H1 (cell line): ENCODE data around the gene ZNF320. TPM values are rescaled to one million over a fixed set of nuclear protein-coding genes. Genes with fewer than 3 reads are reported as not detected.
"Not testable (repeated sequence)": the region's sequence is repeated elsewhere in the genome, so short reads cannot be mapped to it uniquely, and the experiment has no call there.

Experiments
- CTCF ChIA-PET: fragments of 300-600 bp; sonication (Branson Sonifier 250); formaldehyde crosslinking; loops from one replicate; lab custom pipeline; 2021; ENCODE audit not compliant: partially characterized antibody; lab: Charles Lee
- POLR2A ChIA-PET: fragments of 300-600 bp; sonication (Branson Sonifier 250); formaldehyde crosslinking; loops from one replicate; lab custom pipeline; 2021; ENCODE audit warnings: inconsistent platforms; ENCODE audit not compliant: partially characterized antibody; lab: Charles Lee
- DNase-seq, 2 experiments: peaks; one replicate each; pipeline versions ENCODE4 v3.0.0 to v3.0.0-alpha.2; 2010 to 2022; ENCODE audit warnings: low spot score in 2 of 2, low read depth in 1 of 2, mixed read lengths in 1 of 2
- FAIRE-seq: peaks from 2 replicates; lab custom pipeline; 2011; peaks lifted over from hg19 to GRCh38; lab: Jason Lieb, UNC
- H2AFZ ChIP-seq: 2 replicates; pipeline ENCODE4 v1.8.1; 2012; ENCODE audit warnings: low read length, inconsistent platforms
- H2AK5ac ChIP-seq: 2 replicates; pipeline ENCODE4 v1.6.1; 2013; ENCODE audit warnings: low read depth, low read length
- H2BK120ac ChIP-seq: replicated peaks from 2 replicates; pipeline ENCODE3; 2013; ENCODE audit warnings: low read depth, low read length, inconsistent platforms
- H2BK12ac ChIP-seq: 2 replicates; pipeline ENCODE4 v1.6.1; 2013; ENCODE audit warnings: low read depth, low read length
- H2BK15ac ChIP-seq: 2 replicates; pipeline ENCODE4 v1.6.1; 2013; ENCODE audit warnings: low read length
- H2BK20ac ChIP-seq: 2 replicates; pipeline ENCODE4 v1.6.1; 2013; ENCODE audit warnings: low read length
- H2BK5ac ChIP-seq: 2 replicates; pipeline ENCODE4 v1.6.1; 2013; ENCODE audit warnings: low read depth, low read length
- H3K14ac ChIP-seq: 2 replicates; pipeline ENCODE4 v1.6.1; 2013; ENCODE audit warnings: inconsistent platforms; ENCODE audit not compliant: insufficient read length
- H3K18ac ChIP-seq: 2 replicates; pipeline ENCODE4 v1.6.1; 2013; ENCODE audit warnings: low read length; ENCODE audit errors: extremely low read depth
- H3K23ac ChIP-seq: 2 replicates; pipeline ENCODE4 v1.6.1; 2013; ENCODE audit warnings: inconsistent platforms; ENCODE audit not compliant: insufficient read length
- H3K23me2 ChIP-seq: 2 replicates; pipeline ENCODE4 v1.6.1; 2013; ENCODE audit warnings: low read depth, low read length
- H3K27ac ChIP-seq: 2 replicates; pipeline ENCODE4 v1.6.1; 2011; ENCODE audit warnings: low read depth, low read length, inconsistent platforms
- H3K27me3 ChIP-seq, 4 experiments: replicated peaks in 1 of 4; 1 replicate in 1 of 4; 2 replicates in 3 of 4; pipeline versions ENCODE4 v1.6.1 to v1.8.1; 2011 to 2013; ENCODE audit warnings: low read length in 3 of 4, mild to moderate bottlenecking in 3 of 4, inconsistent platforms in 2 of 4, mixed read lengths in 2 of 4, moderate library complexity in 1 of 4; ENCODE audit not compliant: control insufficient read depth in 3 of 4, insufficient read depth in 3 of 4; ENCODE audit errors: extremely low read depth in 1 of 4
- H3K36me3 ChIP-seq, 4 experiments: 2 replicates each; pipeline versions ENCODE4 v1.6.1 to v1.8.1; 2011 to 2013; ENCODE audit warnings: mild to moderate bottlenecking in 4 of 4, low read length in 3 of 4, moderate library complexity in 2 of 4, control low read depth in 1 of 4, inconsistent platforms in 1 of 4; ENCODE audit not compliant: insufficient read depth in 4 of 4, control insufficient read depth in 2 of 4
- H3K4ac ChIP-seq: replicated peaks from 2 replicates; pipeline ENCODE3; 2013; ENCODE audit warnings: low read length, low read depth, mixed read lengths, inconsistent platforms; ENCODE audit not compliant: insufficient read length
- H3K4me1 ChIP-seq, 4 experiments: replicated peaks in 1 of 4; 1 replicate in 1 of 4; 2 replicates in 3 of 4; pipeline versions ENCODE4 v1.6.1 to v1.8.1; 2011 to 2013; ENCODE audit warnings: low read length in 3 of 4, inconsistent platforms in 2 of 4, mixed read lengths in 1 of 4; ENCODE audit not compliant: insufficient read depth in 4 of 4, control insufficient read depth in 3 of 4
- H3K4me2 ChIP-seq, 2 experiments: 2 replicates each; pipeline versions ENCODE4 v1.6.1 to v1.8.1; 2011 to 2013; ENCODE audit warnings: low read depth in 2 of 2, low read length in 2 of 2, control low read depth in 1 of 2, inconsistent platforms in 1 of 2, mild to moderate bottlenecking in 1 of 2; ENCODE audit not compliant: insufficient read depth in 1 of 2
- H3K4me3 ChIP-seq, 4 experiments: fragments of 200-600, 300-600 bp in 1 of 4; sonication (generic), shearing (Covaris generic), sonication (Bioruptor Twin) in 1 of 4; 2 replicates each; pipeline versions ENCODE4 v1.5.1 to v1.8.1; 2011 to 2016; ENCODE audit warnings: low read length in 4 of 4, low read depth in 3 of 4, control low read depth in 2 of 4, inconsistent platforms in 2 of 4, mild to moderate bottlenecking in 2 of 4, mixed read lengths in 1 of 4, moderate library complexity in 1 of 4; ENCODE audit not compliant: insufficient read depth in 2 of 4; ENCODE audit errors: extremely low read depth in 1 of 4
- H3K56ac ChIP-seq: replicated peaks from 2 replicates; pipeline ENCODE3; 2013; ENCODE audit warnings: low read depth, mild to moderate bottlenecking, mixed read lengths, low read length, inconsistent platforms; ENCODE audit not compliant: insufficient read length
- H3K79me1 ChIP-seq: 2 replicates; pipeline ENCODE4 v1.6.1; 2013; ENCODE audit warnings: low read depth, low read length, control low read depth
- H3K79me2 ChIP-seq, 2 experiments: 2 replicates each; pipeline versions ENCODE4 v1.6.1 to v1.8.1; 2012 to 2013; ENCODE audit warnings: low read length in 2 of 2, mild to moderate bottlenecking in 2 of 2, inconsistent platforms in 1 of 2; ENCODE audit not compliant: insufficient read depth in 2 of 2, control insufficient read depth in 1 of 2
- H3K9ac ChIP-seq, 4 experiments: replicated peaks in 1 of 4; 1 replicate in 1 of 4; 2 replicates in 3 of 4; pipeline versions ENCODE4 v1.6.1 to v1.8.1; 2011 to 2013; ENCODE audit warnings: low read depth in 3 of 4, low read length in 3 of 4, control low read depth in 2 of 4, mild to moderate bottlenecking in 2 of 4, moderate library complexity in 2 of 4, inconsistent platforms in 1 of 4; ENCODE audit errors: extremely low read depth in 1 of 4
- H3K9me3 ChIP-seq, 2 experiments: 2 replicates each; pipeline versions ENCODE4 v1.6.1 to v1.8.1; 2012 to 2013; ENCODE audit warnings: mild to moderate bottlenecking in 2 of 2, moderate library complexity in 2 of 2, control low read depth in 1 of 2, inconsistent platforms in 1 of 2, low read depth in 1 of 2, low read length in 1 of 2, mixed read lengths in 1 of 2; ENCODE audit not compliant: insufficient read depth in 2 of 2
- H4K20me1 ChIP-seq, 2 experiments: replicated peaks in 1 of 2; 2 replicates each; pipeline versions ENCODE3 to v1.8.1; 2011 to 2013; ENCODE audit warnings: inconsistent platforms in 2 of 2, low read length in 2 of 2, mild to moderate bottlenecking in 1 of 2; ENCODE audit not compliant: insufficient read depth in 2 of 2, control insufficient read depth in 1 of 2
- H4K5ac ChIP-seq: 2 replicates; pipeline ENCODE4 v1.6.1; 2013; ENCODE audit warnings: low read length, low read depth, mixed read lengths, inconsistent platforms; ENCODE audit not compliant: insufficient read length
- H4K8ac ChIP-seq: 2 replicates; pipeline ENCODE4 v1.8.0; 2013; ENCODE audit warnings: mild to moderate bottlenecking, moderate library complexity, low read length, inconsistent platforms; ENCODE audit not compliant: insufficient read depth; ENCODE audit errors: extremely low read depth
- H4K91ac ChIP-seq: replicated peaks from 2 replicates; pipeline ENCODE3; 2013; ENCODE audit warnings: low read length, mixed read lengths, inconsistent platforms; ENCODE audit not compliant: insufficient read length
- WGBS, 2 experiments: shearing (Covaris generic) in 1 of 2; methylation state at CpG; one replicate each; pipeline versions ENCODE4 v1.1.6 to v1.1.7; 2013 to 2015; ENCODE audit warnings: low lambda C conversion rate in 2 of 2, mixed read lengths in 2 of 2, inconsistent platforms in 1 of 2, low coverage in 1 of 2, missing lambda C conversion rate in 1 of 2; ENCODE audit not compliant: insufficient replicate concordance in 2 of 2, insufficient coverage in 1 of 2, insufficient read length in 1 of 2; ENCODE audit errors: extremely low coverage in 1 of 2, missing lambda C conversion rate in 1 of 2; 5-methylcytosine and 5-hydroxymethylcytosine counted together
- polyA plus RNA-seq, 7 experiments: library from polyadenylated mRNA; depleted of rRNA in 3 of 7; stranded (reverse) in 5 of 7; unstranded in 2 of 7; fragments of >200 nt in 5 of 7; fragments of 200-250 nt in 2 of 7; gene quantifications; 1 replicate in 5 of 7; 2 replicates in 1 of 7; 4 replicates in 1 of 7; pipeline versions ENCODE4 v1.2.1 to v1.2.3, GENCODE V29; 2011 to 2013; ENCODE audit warnings: missing spikeins in 2 of 7, mixed read lengths in 2 of 7
- total RNA-seq: library from RNA; stranded (reverse); fragmentation: NEBNext Ultra II Directional; extraction: Animal tissue kit (Norgen Biotek cat#: 25700); gene quantifications from 2 replicates; pipeline ENCODE4 v1.2.1, GENCODE V29; 2021

Gene ZNF320
- total and polyA plus RNA-seq, 2 of the 8 experiments (the other 6 are each of a cell fraction or from before 2014, with no cell fraction given), result 20.6 to 26.8 TPM

- CTCF ChIA-PET, result interaction anchor here (1.0 to 1.6 kb wide), 2 partner anchors 19 to 49 kb away, joined by 4 to 5 read pairs; no protein-coding TSS in a partner anchor
Observed at GRCh38 chr19:52944703-52945493, 47.5 kb upstream of the ZNF320 start.

More at GRCh38 chr19:52944703-52945493, 47.5 kb upstream of the ZNF320 start:
- H3K23me2 ChIP-seq, DNase-seq, H3K9ac ChIP-seq, H4K8ac ChIP-seq, H2BK20ac ChIP-seq, H2AFZ ChIP-seq, H3K56ac ChIP-seq, H3K79me1 ChIP-seq, H3K27me3 ChIP-seq, H3K4me3 ChIP-seq, H3K27ac ChIP-seq, H4K20me1 ChIP-seq, H3K4ac ChIP-seq, H3K14ac ChIP-seq, H2BK15ac ChIP-seq, H3K23ac ChIP-seq, H4K91ac ChIP-seq, FAIRE-seq, H4K5ac ChIP-seq, H2BK120ac ChIP-seq: not testable (repeated sequence)
- Histone ChIP-seq H3K79me2 (peaks cover 0 to 11% of the 10 kb centered on the region in 2 experiments; a peak in 1 of 4 replicates), H3K36me3 (peaks cover 0 to 14% (median 2%) of the 10 kb centered on the region in 4 experiments; a peak in 6 of 8 replicates), H3K4me2 (peak overlapping the region in 1 of 2 experiments; percentile 67; a peak in 2 of 4 replicates), H2BK5ac (peak overlapping the region; percentile 46; the same call in 1 of the 2 replicates), H2AK5ac (0 out of 2 replicates have a peak overlapping the region, but pooled peaks have one; percentile 39), H2BK12ac (peak overlapping the region; percentile 63), H3K4me1 (peaks cover 2 to 15% (median 11%) of the 10 kb centered on the region in 4 experiments; a peak in 5 of 7 replicates), H3K9me3 (peaks cover 17 to 18% of the 10 kb centered on the region in 2 experiments), H3K18ac (peak overlapping the region; percentile 62; the same call in 1 of the 2 replicates)
- WGBS, 2 experiments, result 78% methylated on average over 17 of the region's 17 CpGs; no CpG with 5 or more reads in 1 of the 2 experiments
- POLR2A ChIA-PET, result interaction anchor here (0.7 to 3.3 kb wide), 3 partner anchors 17 to 283 kb away, joined by 4 to 16 read pairs (median 4); partner anchors contain the start of gene ZNF816
